Chondrocyte (in vitro differentiated cells): ENCODE results near the gene GCLM. TPM values are rescaled to one million over a fixed set of nuclear protein-coding genes. Genes with fewer than 3 reads are reported as not detected.
"Not testable (repeated sequence)": the region's sequence is repeated elsewhere in the genome, so short reads cannot be mapped to it uniquely, and the experiment has no call there.

Experiments used
- DNase-seq: peaks from one replicate; pipeline ENCODE4 v3.0.0; 2021; ENCODE audit warnings: mixed read lengths, low spot score
- H3K27ac Mint-ChIP-seq: one replicate; pipeline ENCODE4 v1.8.0; 2021; ENCODE audit warnings: mild to moderate bottlenecking, moderate library complexity, mixed read lengths; ENCODE audit not compliant: unreplicated experiment
- H3K27me3 Mint-ChIP-seq: 2 replicates; pipeline ENCODE4 v1.8.0; 2021; ENCODE audit warnings: low read depth, mixed read lengths
- H3K36me3 Mint-ChIP-seq: 2 replicates; pipeline ENCODE4 v1.8.0; 2021; ENCODE audit warnings: low read depth, mixed read lengths
- H3K4me1 Mint-ChIP-seq: 2 replicates; pipeline ENCODE4 v1.8.0; 2021; ENCODE audit warnings: low read depth, mild to moderate bottlenecking, mixed read lengths
- H3K4me3 Mint-ChIP-seq: one replicate; pipeline ENCODE4 v1.8.0; 2021; ENCODE audit warnings: mild to moderate bottlenecking, moderate library complexity, mixed read lengths; ENCODE audit not compliant: unreplicated experiment
- H3K9me3 Mint-ChIP-seq: 2 replicates; pipeline ENCODE4 v1.8.0; 2021; ENCODE audit warnings: low read depth, mixed read lengths
- CTCF ChIP-seq: fragments of 200-600 bp; sonication (generic); IDR thresholded peaks from 2 replicates; pipeline ENCODE4 v1.5.0; 2021; ENCODE audit warnings: antibody characterized with exemption, mild to moderate bottlenecking, moderate library complexity
- long read RNA-seq: library from polyadenylated mRNA; stranded (forward); transcript quantifications from one replicate; pipeline ENCODE4 v2.0.0, GENCODE V29; 2021
- total RNA-seq: library from RNA; stranded (reverse); gene quantifications from 3 replicates; pipeline ENCODE4 v1.2.1, GENCODE V29; 2021

Gene GCLM
- total RNA-seq: 12.0 to 13.6 TPM (median 13.2 TPM) in 3 replicates
- long read RNA-seq, full-length matches to known transcripts: 32 of 33 reads
- long read RNA-seq, partial matches to known transcripts: 0 of 33 reads
- long read RNA-seq, other reads (novel, unspliced or antisense): 1 of 33 reads

GRCh38 chr1:93909146-93910050 is at the start of gene GCLM:
Gene GCLM, minus strand, starts transcription at chr1:93909430. Its CDS starts 267 bp downstream, at chr1:93909163.
- H3K4me1 Mint-ChIP-seq: peaks cover 37% of the 10 kb centered on the region
- TF ChIP-seq CTCF: peak; percentile 93

GRCh38 chr1:93958726-93959100 is 49.5 kb upstream of the GCLM start:
- peaks cover 23% of the 10 kb centered on the region for H3K9me3 Mint-ChIP-seq
- peaks cover 4% of the 10 kb centered on the region for H3K36me3 Mint-ChIP-seq
- no peak for TF ChIP-seq CTCF
- H3K27me3 Mint-ChIP-seq: peaks cover 2% of the 10 kb centered on the region
- H3K4me3 Mint-ChIP-seq: no peak overlapping the region
- DNase-seq: no peak
- H3K27ac Mint-ChIP-seq: no peak overlapping the region
- peaks cover 6% of the 10 kb centered on the region for H3K4me1 Mint-ChIP-seq

More at GRCh38 chr1:93909146-93910050, at the start of gene GCLM:
- Mint-ChIP-seq H3K27ac (peak within 1 kb of the TSS; percentile 82), H3K27me3 (no peaks in the 10 kb centered on the region), H3K4me3 (peak within 1 kb of the TSS; percentile 86), H3K36me3 (peaks cover 1% of the 10 kb centered on the region), H3K9me3 (peaks cover 7% of the 10 kb centered on the region)
- DNase-seq: peak; percentile 95

- no peak for DNase-seq
- Mint-ChIP-seq H3K36me3 (peaks cover 4% of the 10 kb centered on the region), H3K9me3 (peaks cover 24% of the 10 kb centered on the region), H3K27me3 (peaks cover 2% of the 10 kb centered on the region), H3K4me3 (no peak overlapping the region), H3K4me1 (peaks cover 6% of the 10 kb centered on the region), H3K27ac (no peak overlapping the region)
- no peak for TF ChIP-seq CTCF
Measured at GRCh38 chr1:93958032-93958725, 48.9 kb upstream of the GCLM start.

GRCh38 chr1:93955765-93956164 is 46.5 kb upstream of the GCLM start:
- TF ChIP-seq CTCF: no peak
- peaks cover 44% of the 10 kb centered on the region for H3K9me3 Mint-ChIP-seq
- H3K36me3 Mint-ChIP-seq: peaks cover 13% of the 10 kb centered on the region
- no peak for DNase-seq
- peaks cover under 1% of the 10 kb centered on the region for H3K4me1 Mint-ChIP-seq
- H3K27ac Mint-ChIP-seq: no peak overlapping the region
- H3K27me3 Mint-ChIP-seq: peaks cover 2% of the 10 kb centered on the region
- no peak overlapping the region for H3K4me3 Mint-ChIP-seq

GRCh38 chr1:93947002-93947686 is 37.9 kb upstream of the GCLM start:
- H3K4me3 Mint-ChIP-seq, DNase-seq, H3K4me1 Mint-ChIP-seq, H3K36me3 Mint-ChIP-seq, H3K27me3 Mint-ChIP-seq, H3K27ac Mint-ChIP-seq: not testable (repeated sequence)
- peaks cover 11% of the 10 kb centered on the region for H3K9me3 Mint-ChIP-seq
